ENCODE measurements around the gene ZNF329. TPM values are rescaled to one million over a fixed set of nuclear protein-coding genes. Genes with fewer than 3 reads are reported as not detected.

The ZNF329 gene
- polyA plus RNA-seq, 1 of the 3 experiments (the other 2 are of a cell fraction) = 3.6 TPM

- no peaks in the 10 kb centered on the region for H3K9me3 ChIP-seq
- DNase-seq = no peak
- 65% methylated on average over 7 of the region's 7 CpGs for whole genome bisulfite sequencing (ENCODE audit: low lambda C conversion rate)
- TF ChIP-seq JUND (IDR thresholded peaks at IDR 0.05) = no peak
- TF ChIP-seq NRF1 (IDR thresholded peaks at IDR 0.05; ENCODE audit: low read depth, low read length) = no peak
- TF ChIP-seq RAD21 (IDR thresholded peaks at IDR 0.05; ENCODE audit: low read length) = no peak
- TF ChIP-seq CHD2 (IDR thresholded peaks at IDR 0.05; ENCODE audit: low read length, partially characterized antibody) = no peak
- TF ChIP-seq RFX5 (IDR thresholded peaks at IDR 0.05; ENCODE audit: low read length) = no peak
- no peak for TF ChIP-seq TCF12 (IDR thresholded peaks at IDR 0.05)
- no peak for TF ChIP-seq GABPA (IDR thresholded peaks at IDR 0.05; ENCODE audit: low read depth)
- TF ChIP-seq RXRA (IDR thresholded peaks at IDR 0.05; ENCODE audit: borderline replicate concordance, low read depth) = no peak
- no peak for TF ChIP-seq REST (IDR thresholded peaks at IDR 0.05; ENCODE audit: low read depth, low read length)
- TF ChIP-seq SMC3 (IDR thresholded peaks at IDR 0.05; ENCODE audit: low read depth, low read length) = no peak
- TF ChIP-seq GATA2 (CRISPR knock-in tag; IDR thresholded peaks at IDR 0.05) = no peak
- no peak overlapping the region for H3K9ac ChIP-seq
- H3K36me3 ChIP-seq (replicated peaks in 1 of 2; ENCODE audit: control insufficient read depth in 1 of 2, insufficient read depth in 2 of 2, low read length in 1 of 2) = no peaks in the 10 kb centered on the region
- no peaks in the 10 kb centered on the region for H3K9me2 ChIP-seq
- H3K27ac ChIP-seq (ENCODE audit: low read depth in 2 of 2, low read length in 1 of 2) = no peak overlapping the region
- ChIA-PET CTCF (no interaction called here), POLR2A (no interaction called here)
- no peaks in the 10 kb centered on the region for H3F3A ChIP-seq (replicated peaks; ENCODE audit: insufficient read depth)
- no peaks in the 10 kb centered on the region for H4K20me1 ChIP-seq (ENCODE audit: insufficient read depth)
- H3K4me2 ChIP-seq = no peak overlapping the region
- H3K27me3 ChIP-seq (ENCODE audit: insufficient read depth) = no peaks in the 10 kb centered on the region
- no peak overlapping the region for H2AFZ ChIP-seq (ENCODE audit: low read depth)
- no peak overlapping the region for H3K4me3 ChIP-seq (ENCODE audit: low read depth in 2 of 2, low read length in 1 of 2)
- no peaks in the 10 kb centered on the region for H3K79me2 ChIP-seq (ENCODE audit: insufficient read depth)
- H3K4me1 ChIP-seq (ENCODE audit: control insufficient read depth in 1 of 2, insufficient read depth in 2 of 2, low read depth in 1 of 2, low read length in 1 of 2) = peaks cover 0 to 6% of the 10 kb centered on the region in 2 experiments; a peak in 1 of 4 replicates
These were observed 57.5 kb downstream of the ZNF329 start for GRCh38 chr19:58093071-58093470.

- POLR2A ChIA-PET = interaction anchor here (0.6 kb wide), 1 partner anchor 52 kb away, joined by 6 read pairs; no protein-coding TSS in a partner anchor
- WGBS (ENCODE audit: low lambda C conversion rate) = 51% methylated on average over 10 of the region's 11 CpGs
- TF ChIP-seq RXRA (IDR thresholded peaks at IDR 0.05; ENCODE audit: borderline replicate concordance, low read depth) = no peak
- TF ChIP-seq POLR2AphosphoS5 (IDR thresholded peaks at IDR 0.05; ENCODE audit: low read depth, low read length) = no peak
- no peak for TF ChIP-seq RFX5 (IDR thresholded peaks at IDR 0.05; ENCODE audit: low read length)
- no peak for TF ChIP-seq EP300 (IDR thresholded peaks at IDR 0.05; ENCODE audit: borderline replicate concordance in 1 of 2, low read depth in 1 of 2, low read length in 1 of 2)
- TF ChIP-seq FOXJ3 (CRISPR knock-in tag; IDR thresholded peaks at IDR 0.05) = no peak
- TF ChIP-seq PBX3 (IDR thresholded peaks at IDR 0.05) = no peak
- no peak for TF ChIP-seq NRF1 (IDR thresholded peaks at IDR 0.05; ENCODE audit: low read depth, low read length)
- TF ChIP-seq IRF3 (IDR thresholded peaks at IDR 0.05; ENCODE audit: low read depth, low read length) = no peak
- TF ChIP-seq NFIC (IDR thresholded peaks at IDR 0.05; ENCODE audit: borderline replicate concordance) = no peak
- TF ChIP-seq ELF1 (IDR thresholded peaks at IDR 0.05) = no peak
- TF ChIP-seq SIN3A (IDR thresholded peaks at IDR 0.05; ENCODE audit: borderline replicate concordance, low read depth, low read length) = no peak
- TF ChIP-seq RAD21 (IDR thresholded peaks at IDR 0.05; ENCODE audit: low read length) = no peak
- no peak for TF ChIP-seq MXI1 (IDR thresholded peaks at IDR 0.05; ENCODE audit: low read depth, low read length)
- TF ChIP-seq TCF12 (IDR thresholded peaks at IDR 0.05) = no peak
- no peak for TF ChIP-seq TAF1 (IDR thresholded peaks at IDR 0.05; ENCODE audit: borderline replicate concordance, low read depth, low read length)
These were observed 59.2 kb downstream of the ZNF329 start for GRCh38 chr19:58091251-58091995.

More at GRCh38 chr19:58091251-58091995, 59.2 kb downstream of the ZNF329 start:
- Histone ChIP-seq H3K4me2 (no peak overlapping the region), H3K9me3 (no peaks in the 10 kb centered on the region), H3K79me2 (ENCODE audit: insufficient read depth) (no peaks in the 10 kb centered on the region), H3K27ac (ENCODE audit: low read depth in 2 of 2, low read length in 1 of 2) (no peak overlapping the region), H3K4me3 (ENCODE audit: low read depth in 2 of 2, low read length in 1 of 2) (no peak overlapping the region), H2AFZ (ENCODE audit: low read depth) (no peak overlapping the region), H3K9ac (no peak overlapping the region), H3K9me2 (no peaks in the 10 kb centered on the region), H4K20me1 (ENCODE audit: insufficient read depth) (no peaks in the 10 kb centered on the region), H3K36me3 (replicated peaks in 1 of 2; ENCODE audit: control insufficient read depth in 1 of 2, insufficient read depth in 2 of 2, low read length in 1 of 2) (no peaks in the 10 kb centered on the region), H3F3A (replicated peaks; ENCODE audit: insufficient read depth) (no peaks in the 10 kb centered on the region), H3K27me3 (ENCODE audit: insufficient read depth) (no peaks in the 10 kb centered on the region), H3K4me1 (ENCODE audit: control insufficient read depth in 1 of 2, insufficient read depth in 2 of 2, low read depth in 1 of 2, low read length in 1 of 2) (no peaks in the 10 kb centered on the region)
- CTCF ChIA-PET = no interaction called here
- DNase-seq = no peak
